MCF 10A (cell line): ENCODE data around the gene SOS1. TPM values are rescaled to one million over a fixed set of nuclear protein-coding genes. Genes with fewer than 3 reads are reported as not detected.
"Not testable (repeated sequence)": the region's sequence is repeated elsewhere in the genome, so short reads cannot be mapped to it uniquely, and the experiment has no call there.

Experiments
- BruUV-seq: library from RNA; stranded (reverse); fragments of 400-500 nt; replicated peaks from 2 replicates; lab custom pipeline; 2021; lab: Mats Ljungman, UMichigan
- CTCF ChIA-PET: fragments of 300-600 bp; sonication (Branson Sonifier 250); formaldehyde crosslinking; extraction: SDS; loops from one replicate; lab custom pipeline; 2021; ENCODE audit warnings: antibody characterized with exemption, inconsistent platforms; lab: Yijun Ruan, JAX
- POLR2A ChIA-PET: fragments of 300-600, 350-650 bp; sonication (Branson Sonifier 250); formaldehyde crosslinking; extraction: SDS; loops from one replicate; lab custom pipeline; 2020; ENCODE audit warnings: antibody characterized with exemption, inconsistent platforms; lab: Yijun Ruan, JAX
- DNase-seq: peaks from one replicate; pipeline ENCODE4 v3.0.0-alpha.2; 2018; ENCODE audit not compliant: unreplicated experiment
- H3K27ac Mint-ChIP-seq: one replicate; pipeline ENCODE4 v1.8.0; 2022; ENCODE audit warnings: mild to moderate bottlenecking, low read depth, mixed read lengths; ENCODE audit not compliant: unreplicated experiment
- H3K27me3 Mint-ChIP-seq: one replicate; pipeline ENCODE4 v1.8.0; 2022; ENCODE audit warnings: mixed read lengths; ENCODE audit not compliant: insufficient read depth, unreplicated experiment
- H3K36me3 Mint-ChIP-seq: one replicate; pipeline ENCODE4 v1.8.0; 2022; ENCODE audit warnings: mild to moderate bottlenecking, moderate library complexity, mixed read lengths; ENCODE audit not compliant: insufficient read depth, unreplicated experiment
- H3K4me1 Mint-ChIP-seq: one replicate; pipeline ENCODE4 v1.8.0; 2022; ENCODE audit warnings: mixed read lengths; ENCODE audit not compliant: insufficient read depth, unreplicated experiment
- H3K4me3 Mint-ChIP-seq: one replicate; pipeline ENCODE4 v1.8.0; 2022; ENCODE audit warnings: mild to moderate bottlenecking, moderate library complexity, mixed read lengths; ENCODE audit not compliant: unreplicated experiment
- H3K9me3 Mint-ChIP-seq: one replicate; pipeline ENCODE4 v1.8.0; 2022; ENCODE audit warnings: mixed read lengths; ENCODE audit not compliant: unreplicated experiment
- CTCF ChIP-seq: fragments of 200-600 bp; IDR thresholded peaks from one replicate; pipeline ENCODE4 v1.8.0; 2022; ENCODE audit warnings: antibody characterized with exemption, mild to moderate bottlenecking; ENCODE audit not compliant: unreplicated experiment
- intact Hi-C: fragments of 100-400 bp; cut with micrococcal nuclease; formaldehyde crosslinking; loops from 2 replicates; pipeline ENCODE4 v1.14.1; 2022
- total RNA-seq: library from RNA; stranded (reverse); gene quantifications from 2 replicates; pipeline ENCODE4 v1.2.3, GENCODE V29; 2022

The SOS1 gene
- total RNA-seq, 1 experiment from 2014 or later = 18.5 TPM

DNA sequence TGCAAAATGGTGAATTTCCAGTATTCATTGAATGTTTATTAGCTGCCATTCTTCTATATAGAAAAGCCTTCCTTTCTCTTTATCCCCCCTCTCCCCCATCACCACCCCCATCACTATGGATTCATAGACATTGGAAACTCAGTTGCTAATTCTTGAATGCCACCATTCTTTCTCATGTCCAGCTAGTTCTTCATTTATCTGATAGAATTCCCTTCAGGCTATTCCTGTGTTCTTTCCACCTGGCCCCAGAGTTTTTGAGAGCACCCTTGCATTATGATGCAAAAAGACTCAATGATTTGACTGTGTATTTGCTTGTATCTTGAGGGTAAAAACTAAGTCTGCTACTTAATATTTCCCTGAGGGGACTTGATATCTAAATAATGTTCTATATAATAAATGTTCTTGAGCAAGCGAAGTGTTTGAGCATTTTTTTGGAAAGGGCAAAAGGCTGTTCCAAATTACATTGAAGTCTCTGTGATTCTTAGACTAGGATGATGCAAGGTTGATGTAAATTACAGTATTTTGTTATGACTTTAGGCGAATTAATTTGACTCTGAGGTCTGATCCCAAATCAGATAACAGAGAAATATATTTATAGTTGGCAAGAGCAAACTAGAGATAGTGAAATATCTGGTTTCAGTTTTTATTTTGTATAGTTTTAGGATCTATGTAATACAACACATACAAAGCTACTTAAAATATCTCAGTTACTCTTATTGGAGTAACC lies 18.8 kb upstream of the SOS1 start:
- peak overlapping the region; percentile 21 for H3K27ac Mint-ChIP-seq
- CTCF ChIA-PET = interaction anchor here (0.6 to 2.6 kb wide), 4 partner anchors 40 to 348 kb away, joined by 3 to 9 read pairs (median 4); no protein-coding TSS in a partner anchor
- no peak overlapping the region for H3K4me3 Mint-ChIP-seq
- no peaks in the 10 kb centered on the region for H3K9me3 Mint-ChIP-seq
- no peak for TF ChIP-seq CTCF
- peaks cover 10% of the 10 kb centered on the region for H3K4me1 Mint-ChIP-seq
- H3K27me3 Mint-ChIP-seq = no peaks in the 10 kb centered on the region
- H3K36me3 Mint-ChIP-seq = no peaks in the 10 kb centered on the region
- POLR2A ChIA-PET = interaction anchor here (2.0 to 2.1 kb wide), 2 partner anchors 15 to 19 kb away, joined by 12 to 21 read pairs; partner anchors contain the start of gene SOS1
- no peak for DNase-seq
- BruUV-seq = no TSS peak
- intact Hi-C loops = no loop called here

DNA sequence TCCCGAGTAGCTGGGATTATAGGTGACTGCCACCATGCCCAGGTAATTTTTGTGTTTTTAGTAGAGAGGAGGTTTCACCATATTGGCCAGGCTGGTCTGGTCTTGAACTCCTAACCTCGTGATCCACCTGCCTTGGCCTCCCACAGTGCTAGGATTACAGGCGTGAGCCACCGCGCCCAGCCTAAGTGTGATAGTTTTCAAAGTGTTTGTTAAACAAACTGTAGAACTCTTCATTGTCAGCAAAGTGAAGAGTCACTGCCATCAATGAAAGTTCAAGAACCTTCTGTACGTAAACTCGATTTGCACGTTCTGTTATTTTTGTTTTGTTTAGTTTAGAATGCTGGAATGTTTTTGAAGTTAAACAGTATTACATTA lies 18.0 kb upstream of the SOS1 start:
- BruUV-seq = no TSS peak
- Mint-ChIP-seq H3K4me1 (peaks cover 10% of the 10 kb centered on the region), H3K36me3 (no peaks in the 10 kb centered on the region), H3K27ac (no peak overlapping the region), H3K9me3 (no peaks in the 10 kb centered on the region), H3K27me3 (no peaks in the 10 kb centered on the region), H3K4me3 (no peak overlapping the region)
- TF ChIP-seq CTCF = no peak
- intact Hi-C loops = no loop called here
- DNase-seq = no peak
- ChIA-PET CTCF (interaction anchor here (0.7 kb wide), 1 partner anchor 98 kb away, joined by 4 read pairs; no protein-coding TSS in a partner anchor), POLR2A (interaction anchor here (2.0 to 2.1 kb wide), 2 partner anchors 14 to 18 kb away, joined by 12 to 21 read pairs; partner anchors contain the start of gene SOS1)

- H3K27me3 Mint-ChIP-seq, H3K4me1 Mint-ChIP-seq, H3K27ac Mint-ChIP-seq, intact Hi-C loops, DNase-seq, H3K36me3 Mint-ChIP-seq, H3K4me3 Mint-ChIP-seq, BruUV-seq, H3K9me3 Mint-ChIP-seq: not testable (repeated sequence)
- POLR2A ChIA-PET = interaction anchor here (0.7 kb wide), 1 partner anchor 1300 kb away, joined by 4 read pairs; no protein-coding TSS in a partner anchor
- CTCF ChIA-PET = interaction anchor here (0.6 to 1.0 kb wide), 4 partner anchors 9 to 1211 kb away, joined by 3 to 8 read pairs (median 4); no protein-coding TSS in a partner anchor
These were observed 17.5 kb upstream of the SOS1 start for GRCh38 chr2:39138187-39138836.

DNA sequence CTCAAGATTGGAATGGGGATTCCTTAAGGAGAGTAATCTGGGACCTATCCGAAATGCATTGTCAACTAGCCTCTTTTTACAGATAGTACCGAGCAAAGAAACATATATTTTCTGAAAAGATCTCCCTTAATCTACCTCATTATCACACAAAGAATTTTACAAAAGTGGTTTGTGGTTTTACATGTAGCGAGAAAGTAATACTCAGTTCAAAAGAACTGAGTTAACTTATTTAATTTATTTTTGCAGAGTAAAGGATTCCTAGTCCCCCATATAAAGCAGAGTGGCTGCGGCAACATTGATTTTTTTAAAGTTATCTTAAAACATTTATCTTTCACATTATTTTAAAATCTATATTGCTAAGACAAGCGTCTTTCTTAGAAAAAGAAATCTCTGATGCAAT lies 15.9 kb upstream of the SOS1 start:
- intact Hi-C loops = no loop called here
- TF ChIP-seq CTCF = no peak
- Mint-ChIP-seq H3K27ac (no peak overlapping the region), H3K27me3 (no peaks in the 10 kb centered on the region), H3K9me3 (no peaks in the 10 kb centered on the region), H3K36me3 (no peaks in the 10 kb centered on the region), H3K4me1 (peaks cover 10% of the 10 kb centered on the region), H3K4me3 (no peak overlapping the region)
- ChIA-PET CTCF (no interaction called here), POLR2A (interaction anchor here (0.7 to 1.6 kb wide), 2 partner anchors 93 to 173 kb away, joined by 3 to 4 read pairs; no protein-coding TSS in a partner anchor)
- no peak for DNase-seq
- BruUV-seq = no TSS peak
